H4 (cell line): ENCODE data around the gene TRIM24. TPM values are rescaled to one million over a fixed set of nuclear protein-coding genes. Genes with fewer than 3 reads are reported as not detected.
"Not testable (repeated sequence)": the region's sequence is repeated elsewhere in the genome, so short reads cannot be mapped to it uniquely, and the experiment has no call there.

Source experiments
- DNase-seq: peaks from one replicate; pipeline ENCODE4 v3.0.0-alpha.2; 2015; ENCODE audit warnings: low spot score
- total RNA-seq: library from RNA; depleted of rRNA; stranded (reverse); fragments of >200 nt; shearing (Covaris generic); gene quantifications from 2 replicates; pipeline ENCODE4 v1.2.3, GENCODE V29; 2014

TRIM24 gene
- total RNA-seq, 1 experiment from 2014 or later = 20.6 TPM

DNA sequence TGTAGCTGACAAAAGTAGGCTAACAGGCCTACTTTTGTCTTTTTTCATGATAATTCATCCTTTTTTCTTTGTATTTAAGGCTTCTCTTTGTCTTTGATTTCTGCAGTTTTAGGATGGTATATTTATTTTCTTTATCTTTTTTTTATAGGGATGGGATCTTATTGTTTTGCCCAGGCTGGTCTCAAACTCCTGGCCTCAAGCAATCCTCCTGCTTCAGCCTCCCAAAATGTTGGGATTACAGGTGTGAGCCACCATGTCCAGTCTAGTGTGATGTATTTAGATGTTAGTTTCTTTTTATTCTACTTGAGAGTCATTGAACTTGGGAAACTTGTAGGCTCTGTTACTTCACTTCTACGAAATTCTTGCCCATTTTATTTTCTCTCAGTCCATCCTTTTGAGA, 35.4 kb downstream of the TRIM24 start:
- no peak for DNase-seq

GRCh38 chr7:138499340-138499739, 39.3 kb downstream of the TRIM24 start:
- DNase-seq = no peak

GRCh38 chr7:138500303-138500702, 40.2 kb downstream of the TRIM24 start:
- not testable (repeated sequence) for DNase-seq

DNA sequence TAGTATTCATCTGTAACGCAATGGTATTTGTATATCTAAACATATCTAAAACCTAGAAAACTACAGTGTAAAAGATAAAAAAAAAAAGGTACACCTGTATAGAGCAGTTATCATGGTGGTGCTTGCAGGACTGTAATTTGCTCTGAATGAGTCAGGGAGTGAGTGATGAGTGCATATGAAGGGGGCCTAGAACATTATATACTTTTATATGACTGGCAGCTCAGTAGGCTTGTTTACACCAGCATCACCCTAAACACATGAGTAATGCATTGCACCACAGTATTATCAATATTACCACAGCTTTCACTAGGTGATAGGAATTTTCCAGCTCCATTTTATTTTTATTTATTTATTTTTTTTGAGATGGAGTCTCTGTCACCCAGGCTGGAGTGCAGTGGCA, 40.8 kb downstream of the TRIM24 start:
- no peak for DNase-seq

- no peak for DNase-seq
Observed at GRCh38 chr7:138502023-138502767, 42.1 kb downstream of the TRIM24 start.

- DNase-seq = no peak
Observed at GRCh38 chr7:138505361-138505873, 45.4 kb downstream of the TRIM24 start.

- DNase-seq = no peak
Observed at GRCh38 chr7:138506764-138507163, 46.7 kb downstream of the TRIM24 start.

GRCh38 chr7:138510003-138510402, 49.9 kb downstream of the TRIM24 start:
- no peak for DNase-seq

DNA sequence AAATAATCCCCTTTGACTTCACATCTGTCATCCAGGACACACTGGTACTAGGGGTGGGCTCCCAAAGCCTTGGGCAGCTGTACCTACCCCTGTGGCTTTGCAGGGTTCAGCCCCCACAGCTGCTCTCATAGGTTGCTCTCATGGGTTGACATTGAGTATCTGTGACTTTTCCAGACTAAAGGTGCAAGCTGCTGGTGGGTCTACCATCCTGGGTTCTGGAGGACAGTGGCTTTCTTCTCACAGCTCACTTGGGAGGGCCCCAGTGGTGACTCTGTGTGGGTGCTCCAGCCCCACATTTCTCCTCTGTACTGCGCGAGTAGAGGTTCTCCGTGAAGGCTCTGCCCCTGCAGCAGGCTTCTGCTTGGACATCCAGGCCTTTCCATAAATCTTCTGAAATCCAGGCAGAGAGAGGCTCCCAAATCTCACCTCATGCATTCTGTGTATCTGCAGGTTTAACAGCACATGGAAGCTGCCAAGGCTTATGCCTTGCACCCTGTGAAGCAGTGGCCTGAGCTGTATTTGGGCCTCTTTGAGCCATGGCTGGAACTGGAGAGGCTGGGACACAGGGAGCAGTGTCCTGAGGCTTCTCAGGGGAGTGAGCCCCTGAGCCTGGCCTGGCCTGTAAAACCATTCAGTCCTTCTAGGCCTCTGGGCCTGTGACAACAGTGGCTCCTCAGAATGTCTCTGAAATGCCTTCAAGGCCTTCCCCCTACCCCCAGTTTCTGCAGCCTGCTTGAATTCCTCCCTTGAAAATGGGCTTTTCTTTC, 52.2 kb downstream of the TRIM24 start:
- DNase-seq = no peak

DNA sequence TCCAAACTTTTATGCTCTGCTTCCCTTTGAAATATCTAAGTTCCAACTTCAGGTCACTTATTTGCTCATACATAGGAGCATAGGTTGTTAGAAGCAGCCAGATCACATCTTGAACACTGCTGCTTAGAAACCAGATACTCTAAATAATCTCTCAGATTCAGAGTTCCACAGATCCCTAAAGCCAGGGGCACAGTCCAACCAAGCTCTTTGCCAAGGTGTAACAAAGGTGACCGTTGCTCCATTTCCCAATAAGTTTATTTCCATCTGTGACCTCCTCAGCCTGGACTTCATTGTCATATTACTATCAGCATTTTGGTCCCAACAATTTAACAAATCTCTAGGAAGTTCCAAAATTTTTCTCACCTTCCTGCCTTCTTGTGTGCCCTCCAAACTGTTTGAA, 52.8 kb downstream of the TRIM24 start:
- no peak for DNase-seq

DNA sequence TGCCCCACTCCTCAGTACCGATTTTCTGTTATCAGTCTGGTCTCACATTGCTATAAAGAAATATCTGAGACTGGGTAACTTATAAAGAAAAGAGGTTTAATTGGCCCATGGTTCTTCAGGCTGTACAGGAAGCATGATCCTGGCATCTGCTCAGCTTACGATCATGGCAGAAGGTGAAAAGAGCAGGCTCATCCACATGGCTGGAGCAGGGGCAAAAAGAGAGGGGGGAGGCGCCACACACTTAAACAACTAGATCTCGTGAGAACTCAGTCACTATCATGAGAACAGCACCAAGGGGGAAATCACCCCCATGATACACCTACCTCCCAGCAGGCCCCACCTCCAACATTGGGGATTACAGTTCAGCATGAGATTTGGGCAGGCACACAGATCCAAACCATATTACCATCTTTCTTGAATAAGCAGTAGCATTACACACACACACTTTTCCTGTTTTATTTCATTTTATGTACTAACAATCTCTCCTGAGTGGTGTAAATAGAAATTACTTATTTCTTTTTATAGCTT, 53.3 kb downstream of the TRIM24 start:
- no peak for DNase-seq

- DNase-seq = no peak
Observed at GRCh38 chr7:138514044-138514443, 54.0 kb downstream of the TRIM24 start.

- DNase-seq = no peak
Observed at GRCh38 chr7:138515001-138515528, 55.0 kb downstream of the TRIM24 start.

GRCh38 chr7:138519061-138519798, 59.2 kb downstream of the TRIM24 start:
- DNase-seq = no peak

DNA sequence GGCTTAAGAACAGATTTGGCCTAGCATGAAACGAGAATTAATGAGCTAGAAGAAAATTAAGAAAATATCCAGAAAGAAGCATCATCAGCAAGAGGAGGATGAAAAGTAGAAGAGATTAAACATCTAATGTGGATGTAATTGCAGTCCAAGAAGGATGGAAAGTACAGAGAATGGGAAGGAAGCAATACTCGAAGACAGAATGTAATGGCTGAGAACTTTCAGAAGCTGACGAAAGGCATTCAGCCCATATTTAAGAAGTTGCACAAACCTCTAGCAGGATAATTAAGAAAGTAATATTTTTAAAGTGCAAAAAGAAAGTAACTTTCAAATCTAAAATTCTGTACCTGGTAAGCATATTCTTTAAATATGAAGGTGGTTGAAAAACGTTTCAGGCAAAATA, 60.7 kb downstream of the TRIM24 start:
- DNase-seq = no peak

- DNase-seq = no peak
Observed at GRCh38 chr7:138521837-138522461, 61.9 kb downstream of the TRIM24 start.

GRCh38 chr7:138524259-138524658, 64.2 kb downstream of the TRIM24 start:
- no peak for DNase-seq

DNA sequence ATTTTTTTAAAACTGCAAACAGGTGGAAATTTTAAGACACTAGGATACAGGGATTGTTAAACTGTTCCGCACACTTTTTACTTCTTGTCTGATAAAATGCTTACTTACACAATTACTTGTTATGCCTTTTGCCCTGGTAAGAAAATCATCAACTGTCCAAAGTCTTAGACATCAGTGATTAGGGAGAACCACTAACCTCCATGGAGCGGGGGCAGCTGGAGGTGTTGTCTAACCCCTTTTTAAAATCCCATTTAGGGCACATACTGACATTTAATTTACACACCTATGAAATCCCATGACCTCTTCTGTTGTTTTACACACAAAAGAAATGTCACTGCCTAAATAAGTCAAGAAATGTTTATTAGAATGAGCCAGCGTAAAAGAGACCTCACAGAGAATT, 65.7 kb downstream of the TRIM24 start:
- DNase-seq = no peak

DNA sequence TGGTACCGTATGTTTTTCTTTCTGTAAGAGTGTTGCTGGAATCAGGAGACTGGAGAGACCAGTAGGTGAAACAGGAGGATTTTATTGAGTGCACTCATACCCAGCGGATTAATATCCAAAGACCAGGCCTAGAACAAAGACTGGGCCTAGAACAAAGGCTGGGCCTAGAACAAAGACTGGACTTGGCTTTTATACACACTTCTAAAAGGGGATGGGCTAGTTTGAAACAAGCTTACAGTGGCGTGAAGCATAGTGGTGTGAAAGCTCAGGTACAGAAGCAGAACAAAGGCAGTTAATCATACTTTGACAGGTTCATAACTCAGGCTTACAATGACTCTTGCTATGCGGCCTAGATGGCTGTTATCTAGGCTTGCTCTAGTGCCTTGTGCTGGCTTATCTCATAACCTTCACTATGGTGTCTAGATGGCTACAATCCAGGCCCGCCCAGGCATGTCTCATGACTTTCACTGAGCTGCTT, 67.7 kb downstream of the TRIM24 start:
- DNase-seq = no peak

- DNase-seq = not testable (repeated sequence)
Observed at GRCh38 chr7:138536833-138537232, 76.8 kb downstream of the TRIM24 start.

DNA sequence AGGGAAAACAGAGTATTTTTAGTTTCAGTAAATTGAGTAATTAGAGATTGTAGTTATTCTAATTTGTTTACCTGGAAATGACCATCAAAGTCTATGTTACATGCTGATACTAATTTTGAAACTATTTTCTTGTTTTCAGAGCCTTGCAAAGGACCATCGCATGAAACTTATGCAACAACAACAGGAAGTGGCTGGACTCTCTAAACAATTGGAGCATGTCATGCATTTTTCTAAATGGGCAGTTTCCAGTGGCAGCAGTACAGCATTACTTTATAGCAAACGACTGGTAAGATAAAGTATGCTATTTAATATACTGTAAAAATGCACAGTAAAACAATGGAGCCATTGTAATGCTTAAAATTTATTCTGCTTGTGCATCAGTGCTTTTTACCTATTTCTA, 78.5 kb downstream of the TRIM24 start:
- DNase-seq = peak; percentile 69
